ENCODE data around the gene AOPEP.

DNA sequence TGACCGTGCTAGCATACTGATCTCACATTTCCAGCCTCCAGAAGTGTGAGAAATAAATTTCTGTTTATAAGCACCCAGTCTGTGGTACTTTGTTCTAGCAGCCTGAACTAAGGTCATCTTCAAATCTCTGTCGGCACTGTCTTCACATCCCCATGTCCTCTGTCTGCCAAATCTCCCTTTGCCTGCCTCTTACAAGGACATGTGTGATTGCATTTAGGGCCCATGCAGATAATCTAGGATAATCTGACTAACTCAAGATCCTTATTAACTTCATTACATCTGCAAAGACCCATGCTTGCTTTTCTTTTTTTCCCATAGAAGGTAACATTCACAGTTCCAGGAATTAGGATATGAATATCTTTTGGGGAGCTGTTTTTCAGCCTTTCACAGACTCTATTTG, 132.7 kb downstream of the AOPEP start:
- no peak for TF ChIP-seq CTCF (IDR thresholded peaks at IDR 0.05 in 4 of 5, conservative IDR thresholded peaks at IDR 0.05 in 1 of 5)
- TF ChIP-seq POLR2A (IDR thresholded peaks at IDR 0.05), result no peak
